Lower lobe of right lung (tissue), 2 donors: ENCODE measurements around the gene IL7R. TPM values are rescaled to one million over a fixed set of nuclear protein-coding genes. Genes with fewer than 3 reads are reported as not detected.
A peak's percentile ranks its signal among the peaks of the same experiment; 100 is the strongest.

Experiments used
- ATAC-seq, 2 donors: fragments of 200-7000 bp; cut with Tn5 transposase; one replicate each; pipeline ENCODE4 v1.9.1; 2020 to 2022; ENCODE audit warnings: mild to moderate bottlenecking in 2 of 2, moderate library complexity in 2 of 2
- DNase-seq: peaks from one replicate; pipeline ENCODE4 v3.0.0-alpha.2; 2020
- H3K27ac ChIP-seq: fragments of 200-600 bp; one replicate; pipeline ENCODE4 v1.8.0; 2022
- H3K27me3 ChIP-seq: fragments of 200-600 bp; one replicate; pipeline ENCODE4 v1.8.0; 2022; ENCODE audit warnings: low read depth
- H3K36me3 ChIP-seq: fragments of 200-600 bp; one replicate; pipeline ENCODE4 v1.8.0; 2022; ENCODE audit warnings: mild to moderate bottlenecking
- H3K4me1 ChIP-seq: fragments of 200-600 bp; one replicate; pipeline ENCODE4 v1.8.0; 2022
- H3K4me3 ChIP-seq: fragments of 200-600 bp; one replicate; pipeline ENCODE4 v1.8.0; 2022; ENCODE audit warnings: mild to moderate bottlenecking
- H3K9me3 ChIP-seq: fragments of 200-600 bp; one replicate; pipeline ENCODE4 v1.8.0; 2022
- CTCF ChIP-seq: fragments of 200-600 bp; IDR thresholded peaks from one replicate; pipeline ENCODE4 v1.8.0; 2022; ENCODE audit warnings: antibody characterized with exemption, mild to moderate bottlenecking
- intact Hi-C: fragments of 100-400 bp; cut with DNase I; formaldehyde crosslinking; loops from one replicate; pipeline ENCODE4 v1.11.0; 2022
- long read RNA-seq: library from polyadenylated mRNA; unstranded; transcript quantifications from one replicate; pipeline ENCODE4 v2.0.0, GENCODE V29; 2021
- total RNA-seq: library from RNA; stranded (reverse); fragmentation: NEBNext Ultra II Directional; extraction: Animal tissue kit (Norgen Biotek cat#: 25700); gene quantifications from one replicate; pipeline ENCODE4 v1.2.1, GENCODE V29; 2021
- donor health status: DM: no; HTN: yes; CAD: no; lungs with severe emphysema.

IL7R gene
- 168 TPM for total RNA-seq
- long read RNA-seq, full-length matches to known transcripts: 31 of 108 reads
- long read RNA-seq, partial matches to known transcripts: 39 of 108 reads
- long read RNA-seq, other reads (novel, unspliced or antisense): 38 of 108 reads

DNA sequence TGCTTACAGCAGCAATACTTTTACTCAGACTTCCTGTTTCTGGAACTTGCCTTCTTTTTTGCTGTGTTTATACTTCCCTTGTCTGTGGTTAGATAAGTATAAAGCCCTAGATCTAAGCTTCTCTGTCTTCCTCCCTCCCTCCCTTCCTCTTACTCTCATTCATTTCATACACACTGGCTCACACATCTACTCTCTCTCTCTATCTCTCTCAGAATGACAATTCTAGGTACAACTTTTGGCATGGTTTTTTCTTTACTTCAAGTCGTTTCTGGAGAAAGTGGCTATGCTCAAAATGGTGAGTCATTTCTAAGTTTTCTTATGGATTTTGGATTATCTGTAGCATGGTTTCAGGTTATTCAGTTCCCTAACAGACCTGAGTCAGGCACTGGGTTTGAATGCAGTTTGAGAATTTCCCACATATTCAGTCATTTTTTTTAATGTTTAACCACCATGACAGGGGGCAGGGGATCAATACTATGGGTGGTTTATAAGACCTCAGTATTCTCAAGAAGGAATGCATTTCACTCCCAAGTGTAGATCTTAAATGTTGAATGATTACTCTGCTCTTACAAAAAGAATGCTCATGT lies at the start of gene IL7R:
IL7R (plus strand) TSS at position 127 of the 587 bp plus-strand sequence; CDS start at position 214, 87 bp downstream.
- Histone ChIP-seq H3K4me1 (peaks cover 24% of the 10 kb centered on the region), H3K36me3 (peaks cover 6% of the 10 kb centered on the region), H3K27ac (peak within 1 kb of the TSS; percentile 86), H3K27me3 (no peaks in the 10 kb centered on the region), H3K9me3 (no peaks in the 10 kb centered on the region), H3K4me3 (peak within 1 kb of the TSS; percentile 48)
- ATAC-seq (peak; percentile 62 to 71), DNase-seq (no peak)
- TF ChIP-seq CTCF: no peak
- intact Hi-C loops: no loop called here

DNA sequence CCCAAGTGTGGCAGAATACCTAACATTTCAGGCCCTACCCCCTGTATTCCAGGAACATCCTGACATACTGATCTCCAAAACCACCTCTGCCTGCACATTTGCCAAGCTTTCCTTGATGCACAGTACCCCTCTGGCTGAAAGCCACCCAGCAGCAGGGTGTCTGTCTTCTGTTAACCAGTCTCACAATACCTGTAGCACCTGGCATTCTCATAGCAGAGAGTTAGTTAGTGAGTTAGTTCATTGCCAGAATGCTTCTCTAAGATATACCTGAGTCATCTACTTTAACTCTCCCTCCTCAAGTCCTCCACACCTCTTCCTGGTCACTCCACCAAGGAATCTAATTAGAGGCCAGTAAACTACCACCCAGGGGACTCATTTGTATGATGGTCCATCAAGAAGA lies 46.1 kb upstream of the IL7R start:
- no peaks in the 10 kb centered on the region for H3K36me3 ChIP-seq
- no peaks in the 10 kb centered on the region for H3K4me1 ChIP-seq
- DNase-seq (no peak), ATAC-seq (no peak)
- no peak overlapping the region for H3K4me3 ChIP-seq
- no peaks in the 10 kb centered on the region for H3K27me3 ChIP-seq
- intact Hi-C loops: no loop called here
- no peaks in the 10 kb centered on the region for H3K9me3 ChIP-seq
- no peak for TF ChIP-seq CTCF
- H3K27ac ChIP-seq: no peak overlapping the region

DNA sequence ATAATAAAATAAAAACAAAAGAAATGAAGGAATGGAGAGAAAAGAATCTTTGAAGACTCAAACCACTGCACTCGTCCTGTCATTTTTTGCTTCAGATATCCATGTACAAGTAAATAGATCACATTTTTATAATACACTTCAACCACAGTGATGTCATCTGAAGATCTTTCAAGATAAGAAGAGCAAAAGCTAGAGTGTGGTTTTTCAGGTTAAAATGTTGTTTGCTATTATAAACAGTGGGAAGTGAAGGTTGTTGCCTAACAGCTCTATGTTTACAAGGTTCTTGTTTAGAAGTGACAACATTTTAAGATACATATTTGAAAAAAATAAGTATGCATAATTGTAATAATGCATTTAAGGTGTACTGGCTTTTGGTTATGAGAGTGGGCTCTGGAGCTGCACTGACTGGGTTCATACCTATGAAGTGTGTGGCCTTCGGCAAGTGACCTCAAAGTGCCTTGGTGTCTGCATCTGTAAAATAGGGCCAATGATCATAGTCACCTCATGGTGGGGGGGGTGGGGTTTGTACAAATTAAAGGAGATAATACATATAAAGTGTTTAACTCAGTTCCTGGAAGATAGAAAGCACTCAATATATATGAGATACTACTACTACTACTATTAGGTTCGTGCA lies 45.5 kb upstream of the IL7R start:
- TF ChIP-seq CTCF: no peak
- H3K4me1 ChIP-seq: no peaks in the 10 kb centered on the region
- H3K36me3 ChIP-seq: no peaks in the 10 kb centered on the region
- intact Hi-C loops: no loop called here
- H3K4me3 ChIP-seq: no peak overlapping the region
- H3K27me3 ChIP-seq: no peaks in the 10 kb centered on the region
- no peak overlapping the region for H3K27ac ChIP-seq
- no peaks in the 10 kb centered on the region for H3K9me3 ChIP-seq
- peak; percentile 15 to 41 for ATAC-seq
- no peak for DNase-seq

DNA sequence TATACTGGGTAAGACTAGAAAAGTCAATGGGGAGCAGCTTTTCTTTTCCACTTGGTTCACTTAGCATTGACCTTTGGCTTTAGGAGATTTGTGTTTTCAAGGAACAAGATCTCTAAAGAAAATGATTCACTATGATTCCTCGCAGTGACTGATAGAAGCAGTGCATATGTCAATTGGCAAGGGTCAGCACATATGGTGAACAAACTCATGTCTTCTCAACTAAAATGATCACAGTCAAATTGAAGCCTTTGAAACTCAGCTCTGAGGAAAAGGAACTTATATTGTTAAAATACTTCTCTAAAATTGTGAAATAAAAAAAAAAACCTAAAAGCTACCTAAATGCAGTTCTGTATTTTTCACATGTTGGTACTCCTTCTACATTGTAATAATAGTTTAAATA lies 43.2 kb upstream of the IL7R start:
- ATAC-seq: no peak
- no peak for TF ChIP-seq CTCF
- H3K9me3 ChIP-seq: no peaks in the 10 kb centered on the region

GRCh38 chr5:35815089-35815936 lies 41.4 kb upstream of the IL7R start:
- H3K27me3 ChIP-seq: no peaks in the 10 kb centered on the region
- TF ChIP-seq CTCF: peak; percentile 48
- ATAC-seq (peak in 1 of 2 donors; percentile 57), DNase-seq (no peak)
- peaks cover 5% of the 10 kb centered on the region for H3K4me1 ChIP-seq
- no peak overlapping the region for H3K27ac ChIP-seq
- no peaks in the 10 kb centered on the region for H3K36me3 ChIP-seq
- no peaks in the 10 kb centered on the region for H3K9me3 ChIP-seq
- intact Hi-C loops: no loop called here
- no peak overlapping the region for H3K4me3 ChIP-seq

More for the DNA sequence above, 43.2 kb upstream of the IL7R start:
- Histone ChIP-seq H3K27ac (no peak overlapping the region), H3K36me3 (no peaks in the 10 kb centered on the region), H3K27me3 (no peaks in the 10 kb centered on the region), H3K4me1 (no peaks in the 10 kb centered on the region), H3K4me3 (no peak overlapping the region)
- DNase-seq: no peak
- intact Hi-C loops: no loop called here
